Stomach (tissue), 4 donors: Measurements from ENCODE around the gene LRIG2.

Experiments
- EP300 ChIP-seq: sonication (generic); formaldehyde crosslinking; IDR thresholded peaks from one replicate; pipeline ENCODE4 v1.6.1; 2017; ENCODE audit warnings: antibody characterized with exemption
- POLR2A ChIP-seq, 4 donors: fragments of 450-650 bp; IDR thresholded peaks; one replicate each; pipeline ENCODE4 v1.6.1; 2016; ENCODE audit warnings: antibody characterized with exemption in 4 of 4, control low read depth in 2 of 4, mild to moderate bottlenecking in 1 of 4, moderate library complexity in 1 of 4
- POLR2AphosphoS5 ChIP-seq, 3 donors: sonication (generic); formaldehyde crosslinking; IDR thresholded peaks; one replicate each; pipeline ENCODE4 v1.6.1; 2016; ENCODE audit warnings: antibody characterized with exemption in 3 of 3
- TF ChIP-seq, protein P1 (sequence below), 7 experiments: fragments of 450-650 bp in 4 of 7; fragments of 200-600 bp in 3 of 7; sonication (generic) in 3 of 7; IDR thresholded peaks; one replicate each; pipeline ENCODE4 v1.5.1; 2016 to 2019; ENCODE audit warnings: antibody characterized with exemption in 7 of 7, control low read depth in 2 of 7, mild to moderate bottlenecking in 1 of 7

DNA sequence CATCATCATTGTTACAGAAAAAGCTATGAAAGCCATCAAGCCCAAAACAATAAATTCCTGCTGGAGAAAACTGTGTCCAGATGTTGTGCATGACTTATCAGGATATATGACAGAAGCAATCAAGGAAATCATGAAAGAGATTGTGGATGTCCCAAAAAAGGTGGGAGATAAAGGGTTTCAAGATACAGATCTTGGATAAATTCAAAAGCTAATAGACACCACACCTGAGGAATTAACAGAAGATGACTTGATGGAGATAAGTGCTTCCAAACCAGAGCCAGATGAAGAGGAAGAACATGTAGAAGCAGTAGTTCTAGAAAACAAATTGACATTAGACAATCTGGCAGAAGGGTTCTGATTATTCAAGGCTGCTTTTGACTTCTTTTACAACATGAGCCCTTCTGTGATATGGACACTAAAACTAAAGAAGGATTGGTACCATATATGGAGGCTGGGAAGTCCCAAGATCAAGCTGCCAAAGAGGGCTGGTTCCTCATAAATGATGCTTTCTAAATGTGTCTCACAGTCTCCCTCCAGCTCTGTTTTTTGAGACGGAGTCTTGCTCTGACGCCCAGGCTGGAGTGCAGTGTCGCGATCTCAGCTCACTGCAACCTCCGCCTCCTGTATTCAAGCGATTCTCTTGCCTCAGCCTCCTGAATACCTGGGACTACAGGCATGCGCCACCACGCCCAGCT is 32.1 kb upstream of the LRIG2 start:
- TF ChIP-seq, protein P1, sequence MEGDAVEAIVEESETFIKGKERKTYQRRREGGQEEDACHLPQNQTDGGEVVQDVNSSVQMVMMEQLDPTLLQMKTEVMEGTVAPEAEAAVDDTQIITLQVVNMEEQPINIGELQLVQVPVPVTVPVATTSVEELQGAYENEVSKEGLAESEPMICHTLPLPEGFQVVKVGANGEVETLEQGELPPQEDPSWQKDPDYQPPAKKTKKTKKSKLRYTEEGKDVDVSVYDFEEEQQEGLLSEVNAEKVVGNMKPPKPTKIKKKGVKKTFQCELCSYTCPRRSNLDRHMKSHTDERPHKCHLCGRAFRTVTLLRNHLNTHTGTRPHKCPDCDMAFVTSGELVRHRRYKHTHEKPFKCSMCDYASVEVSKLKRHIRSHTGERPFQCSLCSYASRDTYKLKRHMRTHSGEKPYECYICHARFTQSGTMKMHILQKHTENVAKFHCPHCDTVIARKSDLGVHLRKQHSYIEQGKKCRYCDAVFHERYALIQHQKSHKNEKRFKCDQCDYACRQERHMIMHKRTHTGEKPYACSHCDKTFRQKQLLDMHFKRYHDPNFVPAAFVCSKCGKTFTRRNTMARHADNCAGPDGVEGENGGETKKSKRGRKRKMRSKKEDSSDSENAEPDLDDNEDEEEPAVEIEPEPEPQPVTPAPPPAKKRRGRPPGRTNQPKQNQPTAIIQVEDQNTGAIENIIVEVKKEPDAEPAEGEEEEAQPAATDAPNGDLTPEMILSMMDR (IDR thresholded peaks at IDR 0.05) = no peak
- TF ChIP-seq POLR2A (IDR thresholded peaks at IDR 0.05) (no peak), POLR2AphosphoS5 (IDR thresholded peaks at IDR 0.05) (no peak), EP300 (no peak)
